HG02981 (cell line): ENCODE results near the gene CHIA.
"Not testable (repeated sequence)": the region's sequence is repeated elsewhere in the genome, so short reads cannot be mapped to it uniquely, and the experiment has no call there.

Source experiments
- ATAC-seq: cut with Tn5 transposase; IDR thresholded peaks from one replicate; pipeline ENCODE4 v1.9.1; 2021; ENCODE audit warnings: mild to moderate bottlenecking, moderate library complexity; ENCODE audit not compliant: unreplicated experiment

The CHIA gene

GRCh38 chr1:111283838-111284237, 6.8 kb upstream of the CHIA start:
- no peak for ATAC-seq

- no peak for ATAC-seq
Measured at GRCh38 chr1:111285879-111286278, 4.8 kb upstream of the CHIA start.

- ATAC-seq = no peak
Measured at GRCh38 chr1:111286912-111287311, 3.7 kb upstream of the CHIA start.

- no peak for ATAC-seq
Measured at GRCh38 chr1:111289371-111289770, 1.3 kb upstream of the CHIA start.

- no peak for ATAC-seq
Measured at GRCh38 chr1:111290104-111290503, 547 bp upstream of the CHIA start.

GRCh38 chr1:111294390-111294789, 3.7 kb downstream of the CHIA start:
- ATAC-seq = no peak

- ATAC-seq = no peak
Measured at GRCh38 chr1:111302374-111302773, 11.7 kb downstream of the CHIA start.

GRCh38 chr1:111309690-111310089, 19.0 kb downstream of the CHIA start:
- no peak for ATAC-seq

GRCh38 chr1:111318523-111318922, 27.9 kb downstream of the CHIA start:
- ATAC-seq = no peak

GRCh38 chr1:111320066-111320879, 29.6 kb downstream of the CHIA start:
- no peak for ATAC-seq

GRCh38 chr1:111323231-111323630, 32.6 kb downstream of the CHIA start:
- ATAC-seq = no peak

GRCh38 chr1:111332190-111332589, 41.5 kb downstream of the CHIA start:
- peak; percentile 83 for ATAC-seq

- ATAC-seq = no peak
Measured at GRCh38 chr1:111334169-111334568, 43.5 kb downstream of the CHIA start.

- not testable (repeated sequence) for ATAC-seq
Measured at GRCh38 chr1:111335214-111335877, 44.7 kb downstream of the CHIA start.

- ATAC-seq = not testable (repeated sequence)
Measured at GRCh38 chr1:111338849-111339248, 48.2 kb downstream of the CHIA start.

GRCh38 chr1:111346089-111346885, 55.6 kb downstream of the CHIA start:
- peak; percentile 96 for ATAC-seq

GRCh38 chr1:111347026-111347425, 56.4 kb downstream of the CHIA start:
- no peak for ATAC-seq

- ATAC-seq = no peak
Measured at GRCh38 chr1:111351700-111352099, 61.0 kb downstream of the CHIA start.

GRCh38 chr1:111354584-111354983, 63.9 kb downstream of the CHIA start:
- no peak for ATAC-seq

GRCh38 chr1:111358964-111359363, 68.3 kb downstream of the CHIA start:
- ATAC-seq = no peak

GRCh38 chr1:111359376-111359775, 68.7 kb downstream of the CHIA start:
- ATAC-seq = no peak

- not testable (repeated sequence) for ATAC-seq
Measured at GRCh38 chr1:111360257-111360656, 69.6 kb downstream of the CHIA start.
